NCI-H345 treated with DMSO at 0.1 percent for 48 hours (cell line): Measurements from ENCODE around the gene GPC6.
A peak's percentile ranks its signal among the peaks of the same experiment; 100 is the strongest.

Experiments used
- DNase-seq: peaks from one replicate; lab custom pipeline; 2025; ENCODE audit not compliant: unreplicated experiment; lab: John Stamatoyannopoulos, UW

The GPC6 gene

DNA sequence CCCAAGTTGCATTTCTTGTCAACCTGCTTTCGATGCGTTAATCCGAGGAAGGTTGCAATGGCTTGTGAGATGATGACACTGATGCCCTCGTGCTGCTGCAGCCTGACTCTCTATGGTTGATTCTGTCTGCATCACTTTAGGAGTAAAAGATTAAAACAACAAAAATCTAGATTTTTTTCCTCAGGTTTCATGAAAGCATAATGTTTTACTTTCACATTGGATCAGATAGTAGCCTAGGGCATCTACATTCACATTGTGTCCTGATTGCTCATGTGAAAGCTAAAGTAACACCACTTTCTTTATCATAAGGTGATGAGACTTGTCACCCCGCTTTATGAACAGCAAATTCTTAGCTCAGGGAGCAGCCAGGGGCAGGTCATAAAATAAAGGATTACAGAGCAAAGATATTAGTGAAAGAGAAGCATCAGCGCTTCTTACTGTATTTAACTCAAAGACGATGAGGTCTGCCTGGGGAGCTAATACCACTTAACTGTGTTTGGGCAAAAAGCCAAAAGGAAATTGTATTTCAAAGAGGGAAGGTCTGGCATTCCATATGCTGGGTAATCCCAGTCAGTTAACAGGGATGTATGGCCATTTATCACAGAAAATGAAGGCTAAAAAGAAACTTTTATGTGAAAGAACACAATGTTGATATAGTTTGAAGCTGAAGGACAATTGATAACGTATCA, 270.5 kb downstream of the GPC6 start:
- peak; percentile 50 for DNase-seq

DNA sequence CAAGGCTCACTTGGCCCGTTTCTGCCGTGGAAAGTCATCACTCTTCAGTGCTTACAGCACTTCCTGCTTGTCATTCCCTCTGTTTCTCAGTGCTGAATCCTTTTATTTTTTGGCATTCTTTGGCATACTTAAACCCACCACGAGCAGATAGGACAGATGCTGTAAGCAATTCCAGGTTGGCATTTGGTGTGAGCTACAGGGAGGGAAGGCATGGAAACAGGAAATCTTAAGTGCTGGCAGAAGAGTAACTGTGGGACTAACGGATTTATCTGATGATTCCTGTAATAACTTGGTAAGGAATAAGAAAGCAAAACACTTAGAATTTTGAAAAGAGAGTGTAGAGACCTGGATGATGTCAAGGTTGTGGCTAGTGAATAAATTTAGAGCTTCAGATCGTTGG, 273.4 kb downstream of the GPC6 start:
- no peak for DNase-seq

DNA sequence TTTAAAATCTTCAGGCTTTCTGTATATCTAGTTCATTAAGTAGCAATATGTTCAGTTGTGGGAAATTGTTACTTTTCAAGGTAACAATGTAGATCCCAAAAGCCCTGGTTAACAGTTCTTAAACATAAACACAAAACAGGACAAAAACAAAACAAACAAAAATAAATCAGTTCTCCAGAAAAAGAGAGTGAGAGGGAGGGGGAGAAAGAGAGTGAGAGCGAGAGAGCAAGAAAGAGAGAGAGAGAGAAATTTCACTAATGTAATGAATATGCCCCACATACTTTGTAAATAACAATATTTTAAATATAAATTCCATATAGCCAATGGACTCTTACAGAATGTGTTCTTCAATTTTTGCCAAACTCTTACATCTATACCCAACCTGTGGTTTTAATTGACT, 275.5 kb downstream of the GPC6 start:
- DNase-seq = no peak

DNA sequence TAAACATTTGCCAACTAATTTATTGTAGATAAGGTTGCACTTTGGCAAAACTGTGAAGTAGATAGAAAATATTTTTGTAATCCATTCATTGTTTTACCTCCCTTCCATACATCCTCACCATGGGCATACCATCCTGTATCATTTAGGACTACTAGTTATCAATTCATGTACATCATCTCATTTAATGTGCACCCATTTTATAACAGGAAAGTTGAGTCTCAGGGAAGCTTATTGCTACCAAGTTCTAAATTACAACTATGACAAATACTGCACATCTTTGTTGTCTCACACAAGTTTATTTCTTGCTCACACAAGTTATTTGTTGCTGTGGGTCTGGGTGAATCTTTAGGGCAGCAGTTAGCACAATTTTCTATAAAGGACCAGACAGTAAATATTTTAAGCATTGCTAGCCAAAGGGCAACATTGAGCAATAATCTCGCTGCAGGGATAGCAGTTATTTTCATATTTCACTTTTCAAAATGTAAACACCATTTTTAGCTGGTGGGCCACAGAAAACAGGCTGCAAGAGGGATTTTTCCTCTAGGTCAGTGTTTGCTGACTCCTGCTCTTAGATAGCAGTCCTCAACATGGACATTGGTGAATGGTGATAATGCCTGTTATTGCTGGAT, 276.5 kb downstream of the GPC6 start:
- DNase-seq = no peak

DNA sequence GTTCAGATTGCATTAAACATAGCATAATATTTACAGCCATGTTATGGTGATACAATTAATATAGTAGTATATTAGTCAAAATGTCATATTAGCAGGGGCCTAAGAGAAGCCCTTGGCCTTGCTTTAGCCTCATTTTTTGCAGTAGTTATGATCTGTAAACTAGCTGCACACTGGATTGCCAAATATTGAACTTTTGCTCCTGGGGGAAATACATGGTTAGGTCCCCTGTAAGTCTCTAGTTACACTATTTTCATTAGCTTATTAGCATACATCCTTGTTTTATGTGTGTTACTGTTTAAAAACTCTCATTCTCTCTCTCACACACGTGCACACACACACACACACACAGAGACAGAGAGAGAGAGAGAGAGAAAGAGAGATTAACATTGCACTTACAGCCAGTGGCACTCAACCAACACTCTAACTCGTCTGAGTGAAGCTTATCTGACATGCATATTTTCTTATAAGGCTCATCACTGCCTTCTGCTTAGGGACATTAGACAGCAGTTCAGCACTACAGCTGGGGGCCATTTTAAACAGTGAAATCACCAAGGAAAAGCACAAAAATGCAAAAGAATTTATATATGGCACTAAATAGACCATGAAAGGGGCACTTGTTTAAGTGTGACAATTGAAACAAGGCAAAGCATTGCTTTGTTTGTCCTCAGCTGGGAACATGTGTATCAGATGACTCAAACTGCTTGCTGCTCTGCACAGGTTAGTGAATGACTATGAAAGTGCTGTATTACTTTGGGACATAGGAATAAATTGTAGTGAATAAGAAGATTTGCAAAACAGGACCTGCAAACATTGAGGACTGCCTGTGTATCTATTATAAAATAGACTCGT, 278.7 kb downstream of the GPC6 start:
- peak; percentile 6 for DNase-seq

DNA sequence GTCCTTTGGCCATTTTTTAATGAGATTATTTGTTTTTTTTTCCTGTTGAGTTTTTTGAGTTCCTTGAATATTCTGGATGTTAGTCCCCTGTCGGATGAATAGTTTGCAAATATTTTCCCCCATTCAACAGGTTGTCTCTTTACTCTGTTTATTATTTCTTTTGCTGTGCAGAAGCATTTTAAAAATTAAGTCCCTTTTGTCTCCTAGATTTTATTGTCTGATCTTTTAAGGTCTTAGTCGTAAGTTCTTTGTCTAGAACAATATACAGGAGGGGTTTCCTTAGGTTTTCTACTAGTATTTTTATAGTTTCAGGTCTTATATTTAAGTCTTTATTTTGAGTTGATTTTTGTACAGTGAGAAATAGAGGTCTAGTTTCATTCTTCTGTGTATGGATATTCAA, 284.4 kb downstream of the GPC6 start:
- no peak for DNase-seq

DNA sequence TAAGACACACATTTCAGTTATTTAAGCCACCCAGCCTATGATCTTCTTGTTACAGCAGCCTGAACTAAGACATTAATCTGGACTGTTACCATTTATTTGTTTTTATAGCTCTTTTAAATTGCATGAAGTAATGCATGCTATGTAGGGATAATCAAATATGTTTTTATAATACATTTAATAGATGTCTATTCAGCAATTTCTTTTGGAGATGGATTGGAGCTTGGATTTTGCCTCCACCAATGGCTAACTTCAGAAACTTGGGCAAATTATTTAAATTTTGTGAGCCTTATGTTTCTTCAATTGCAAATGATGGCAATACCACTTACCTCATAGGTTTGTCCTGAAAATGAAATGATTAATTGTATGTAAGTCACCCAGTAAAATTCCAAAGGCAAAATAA, 288.7 kb downstream of the GPC6 start:
- no peak for DNase-seq

DNA sequence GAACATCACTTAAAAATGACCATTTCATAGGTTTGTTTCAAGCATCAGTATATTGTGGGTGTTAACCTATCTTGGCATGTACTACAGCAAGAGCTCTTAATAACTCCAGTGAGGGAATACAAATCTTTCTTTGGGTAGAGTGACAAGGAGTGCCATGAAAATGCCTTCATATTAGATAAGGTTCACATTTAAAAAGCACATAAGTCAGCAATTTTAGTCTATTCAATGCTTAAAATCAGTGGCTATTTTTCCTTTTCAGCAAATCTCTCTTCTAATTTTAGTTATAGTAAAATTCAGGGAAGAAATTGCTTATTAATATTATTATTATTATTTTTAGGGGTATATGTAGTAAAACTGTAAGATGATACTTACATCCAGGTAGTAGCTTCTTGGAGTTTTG, 291.1 kb downstream of the GPC6 start:
- no peak for DNase-seq

DNA sequence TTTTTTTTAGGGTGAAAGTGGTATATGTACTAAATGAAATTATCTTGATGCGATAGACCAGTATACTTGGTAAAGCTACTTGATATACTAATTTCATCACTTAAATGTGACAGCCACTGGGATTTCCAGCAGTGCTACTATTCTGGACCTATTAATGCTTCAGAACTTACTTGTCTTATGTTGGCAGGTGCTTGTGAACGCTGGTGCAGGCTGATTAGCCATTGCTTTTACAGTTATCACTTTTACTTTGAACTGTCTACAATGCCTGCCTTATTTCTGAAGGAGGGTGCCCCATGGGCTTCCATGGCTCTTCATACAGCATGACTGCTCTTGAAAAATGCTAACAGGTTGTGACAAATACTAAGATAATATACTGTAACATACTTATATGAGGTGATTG, 294.7 kb downstream of the GPC6 start:
- DNase-seq = no peak

DNA sequence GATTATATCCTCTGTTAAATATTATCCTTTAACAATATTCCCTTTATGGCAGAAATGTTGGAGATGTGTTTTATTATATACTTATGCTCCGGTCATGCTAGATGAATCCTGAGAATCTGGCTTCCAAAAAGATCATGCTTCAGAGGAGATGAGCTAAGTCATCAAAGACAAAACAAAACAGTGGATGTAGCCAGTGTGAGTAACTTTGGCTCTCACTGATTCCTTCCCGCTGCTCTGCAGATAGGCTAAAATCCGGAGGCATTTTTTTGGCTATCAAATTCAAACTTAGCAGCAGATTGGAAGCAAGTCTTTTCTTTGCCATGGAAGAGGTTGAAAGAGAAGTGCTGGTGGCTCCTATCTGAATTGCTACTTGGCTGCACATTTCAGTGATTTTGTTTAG, 295.9 kb downstream of the GPC6 start:
- DNase-seq = no peak

DNA sequence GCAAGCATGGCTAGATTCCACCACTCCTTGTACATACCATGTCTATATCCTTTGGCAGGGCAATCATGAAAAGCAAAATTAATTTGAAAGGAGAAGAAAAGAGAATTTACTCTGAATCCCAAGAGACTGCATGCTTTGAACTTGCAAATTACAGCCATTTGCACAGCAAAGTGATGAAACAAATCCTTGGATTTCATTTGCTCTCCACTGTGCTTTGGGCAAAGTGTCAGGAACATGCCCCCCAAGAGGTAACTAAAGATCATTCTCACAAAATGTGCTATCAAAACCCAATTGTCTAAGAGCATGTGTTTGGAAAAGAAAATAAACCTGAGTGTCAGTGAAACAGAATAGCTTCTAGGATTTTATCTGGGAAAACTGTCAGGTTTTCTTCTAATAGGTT, 298.5 kb downstream of the GPC6 start:
- no peak for DNase-seq

DNA sequence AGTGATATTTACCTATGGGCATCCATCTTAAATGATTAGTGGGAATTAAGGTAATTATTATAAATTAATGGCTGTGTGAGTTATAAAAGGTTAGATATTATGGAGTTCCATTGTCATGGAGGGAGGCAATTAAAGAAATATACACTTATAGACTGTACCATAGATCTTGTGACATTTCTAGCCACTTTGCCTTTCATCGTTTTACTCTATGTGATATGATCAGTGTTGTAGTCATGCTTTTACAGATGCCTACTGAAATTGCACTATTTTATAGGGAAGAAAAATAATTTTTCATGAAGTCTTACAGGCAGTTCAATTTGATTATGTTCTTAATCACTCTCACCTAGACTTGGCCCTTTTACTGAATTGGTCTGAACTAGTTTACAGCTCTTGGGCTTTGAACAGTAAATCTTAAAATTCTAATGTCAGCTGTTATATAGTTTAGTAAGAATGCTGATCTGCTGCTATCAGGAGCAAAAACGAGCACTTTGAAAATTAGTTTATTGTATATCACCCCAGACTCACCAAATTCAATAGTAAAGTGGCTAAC, 301.2 kb downstream of the GPC6 start:
- no peak for DNase-seq

DNA sequence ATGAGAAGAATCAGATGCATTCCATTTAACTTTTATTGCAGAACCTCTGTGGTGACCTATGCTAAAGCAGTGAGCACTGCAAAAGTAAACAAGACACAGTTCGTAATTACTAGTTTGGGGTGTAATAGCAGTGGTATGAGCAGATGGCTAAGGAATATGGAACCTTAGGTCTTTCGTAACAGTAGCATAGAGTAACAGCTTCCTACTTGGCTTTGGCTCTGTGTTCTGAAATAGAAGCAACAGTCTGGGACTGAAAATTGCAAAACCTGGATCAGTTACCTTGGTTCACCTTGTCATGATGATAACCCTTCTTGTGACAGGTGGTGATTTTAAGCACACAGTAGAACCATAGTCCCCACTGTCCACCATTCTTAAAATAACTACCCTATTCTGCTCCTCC, 303.4 kb downstream of the GPC6 start:
- no peak for DNase-seq

DNA sequence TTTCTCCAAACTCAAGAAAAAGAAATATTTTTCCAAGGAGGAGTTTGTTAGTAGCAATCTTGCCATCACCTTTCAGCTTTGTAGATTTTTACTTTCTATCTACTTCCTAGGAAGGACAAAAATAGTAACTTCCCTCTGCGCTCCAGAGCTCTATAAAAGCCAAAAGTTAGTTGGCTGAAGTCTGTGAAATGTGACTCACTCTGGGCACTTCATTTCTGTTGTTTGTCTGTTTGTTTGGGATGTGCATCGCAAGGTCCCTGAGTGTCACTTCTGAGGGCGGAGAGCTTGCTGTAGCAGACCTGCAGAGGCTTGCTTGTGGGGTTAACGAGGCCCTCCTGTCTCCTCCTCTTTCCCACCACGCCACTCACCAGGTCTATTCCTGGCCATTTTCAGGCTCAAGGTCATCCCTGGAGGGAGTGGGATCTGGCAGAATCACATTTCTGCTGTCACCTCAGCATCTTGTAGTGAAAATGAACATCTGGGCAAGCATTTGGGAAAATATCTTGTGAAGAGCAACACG, 307.6 kb downstream of the GPC6 start:
- DNase-seq = no peak

DNA sequence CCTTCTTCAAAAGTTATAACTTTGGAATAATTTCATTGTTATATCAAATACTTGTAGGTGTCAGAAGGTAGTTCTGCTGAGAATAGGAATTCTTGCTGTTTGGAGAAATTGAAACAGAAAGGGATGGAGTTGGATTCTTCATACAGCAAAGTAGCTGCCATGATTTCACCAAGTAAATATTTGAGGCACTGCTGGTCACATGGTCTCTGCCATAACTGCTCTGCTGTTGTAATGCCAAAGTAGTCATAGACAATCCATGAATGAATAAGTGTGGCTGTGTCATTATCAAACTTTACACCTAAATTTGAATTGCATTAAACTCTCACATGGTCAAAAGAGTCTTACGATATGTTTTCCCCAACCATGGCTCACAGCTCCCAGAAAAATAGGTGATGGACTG, 308.6 kb downstream of the GPC6 start:
- DNase-seq = no peak

DNA sequence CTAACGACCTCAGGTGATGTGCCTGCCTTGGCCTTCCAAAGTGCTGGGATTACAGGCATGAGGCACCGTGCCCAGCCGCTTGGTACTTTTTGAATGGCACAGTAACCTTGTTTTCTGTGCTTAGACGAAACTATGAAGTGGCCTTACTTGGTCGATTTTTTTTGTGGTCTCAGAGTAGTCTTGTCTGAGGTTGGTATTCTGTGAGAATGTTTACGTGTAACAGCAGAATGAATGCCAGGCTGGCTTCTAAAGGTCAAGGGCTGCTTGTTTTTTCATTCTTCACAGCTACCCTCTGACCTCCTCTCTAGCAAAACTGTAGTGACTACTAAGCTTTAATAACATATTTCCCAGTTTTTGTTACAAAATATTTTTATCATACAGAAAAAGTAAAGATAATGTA, 313.3 kb downstream of the GPC6 start:
- no peak for DNase-seq

DNA sequence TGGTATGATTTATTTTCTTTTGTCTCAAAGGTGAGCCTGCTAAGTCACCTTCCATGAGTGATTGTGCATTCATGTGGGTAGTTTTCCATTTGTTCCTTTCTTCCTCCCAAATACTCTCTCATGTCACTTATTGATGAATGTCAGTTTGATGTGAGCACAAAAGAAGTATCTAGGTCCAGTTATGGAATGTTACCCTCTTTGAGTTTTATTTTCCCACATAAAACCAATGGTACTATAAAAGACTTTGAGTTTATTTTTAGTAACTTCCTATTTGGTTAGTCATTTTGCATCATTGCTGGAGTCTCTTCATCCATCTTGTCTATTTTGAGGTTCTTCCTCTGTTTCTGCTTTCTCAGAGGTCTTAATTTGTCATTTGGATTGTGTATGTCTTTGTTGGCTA, 321.3 kb downstream of the GPC6 start:
- no peak for DNase-seq

DNA sequence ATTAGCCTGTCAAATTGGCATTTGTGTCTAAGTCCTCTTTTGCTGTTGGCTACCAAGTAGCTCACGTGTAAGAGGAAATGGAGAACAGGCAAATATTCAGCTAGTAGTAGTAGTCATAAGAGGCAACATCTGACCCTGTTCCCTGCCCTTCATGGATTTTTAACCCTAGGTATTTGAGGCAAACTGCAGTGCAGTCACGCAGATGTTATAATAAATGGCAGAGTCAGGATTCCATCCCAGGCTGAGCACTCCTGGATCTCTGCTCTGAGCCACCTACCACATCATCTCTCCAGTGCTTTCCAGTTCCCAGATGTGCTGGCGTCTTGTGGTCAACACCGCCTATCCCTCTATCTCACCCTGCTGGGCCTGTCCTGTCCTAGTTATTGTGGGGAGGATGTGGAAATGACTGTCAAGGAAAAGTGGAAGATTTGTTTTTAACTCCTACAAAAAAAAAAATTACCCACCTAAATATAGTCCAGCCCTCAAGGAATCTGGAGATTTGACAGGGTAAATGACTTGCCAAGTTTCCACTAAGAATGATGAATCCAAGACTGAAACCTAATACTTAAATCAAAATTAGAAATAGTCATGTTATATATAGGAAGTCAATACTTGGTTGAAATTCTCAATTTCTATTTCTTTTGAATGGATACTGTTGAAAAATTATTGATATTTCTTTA, 322.9 kb downstream of the GPC6 start:
- DNase-seq = no peak

DNA sequence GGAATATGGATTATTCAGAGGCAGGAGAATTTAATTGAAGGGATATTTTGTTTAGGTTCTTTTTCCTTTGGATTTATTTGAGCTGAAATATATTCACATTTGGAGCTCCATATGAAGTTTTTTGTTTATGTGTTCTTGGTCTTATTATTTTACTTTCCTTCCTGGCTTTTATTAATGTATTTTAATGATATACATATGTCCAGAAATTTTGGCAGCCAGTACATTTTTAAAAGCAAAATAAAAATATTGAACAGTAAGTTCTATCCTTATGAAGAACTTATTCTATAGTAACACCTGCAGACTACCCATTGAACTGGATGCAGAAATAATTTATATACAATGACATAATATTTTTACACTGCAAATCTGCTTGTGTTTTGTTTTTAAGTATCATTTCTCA, 323.6 kb downstream of the GPC6 start:
- no peak for DNase-seq

DNA sequence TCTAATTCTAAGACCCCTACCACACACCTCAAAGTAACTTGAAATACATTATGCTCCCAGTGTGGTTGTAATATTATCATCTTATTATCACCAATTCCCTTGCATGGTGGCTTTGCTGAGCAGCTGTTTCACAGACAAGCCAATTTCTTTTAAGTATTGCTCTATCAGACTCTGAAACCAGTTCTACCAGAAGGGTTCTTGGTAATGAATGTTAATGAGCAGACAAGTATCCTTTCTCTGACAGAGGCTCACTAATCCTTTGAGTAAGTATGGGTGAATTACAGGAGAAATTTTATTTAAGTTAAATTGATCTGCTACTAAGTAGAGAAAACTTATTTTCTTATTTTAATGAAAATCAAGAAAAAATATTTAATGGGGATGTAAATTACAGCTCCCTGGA, 326.0 kb downstream of the GPC6 start:
- no peak for DNase-seq

DNA sequence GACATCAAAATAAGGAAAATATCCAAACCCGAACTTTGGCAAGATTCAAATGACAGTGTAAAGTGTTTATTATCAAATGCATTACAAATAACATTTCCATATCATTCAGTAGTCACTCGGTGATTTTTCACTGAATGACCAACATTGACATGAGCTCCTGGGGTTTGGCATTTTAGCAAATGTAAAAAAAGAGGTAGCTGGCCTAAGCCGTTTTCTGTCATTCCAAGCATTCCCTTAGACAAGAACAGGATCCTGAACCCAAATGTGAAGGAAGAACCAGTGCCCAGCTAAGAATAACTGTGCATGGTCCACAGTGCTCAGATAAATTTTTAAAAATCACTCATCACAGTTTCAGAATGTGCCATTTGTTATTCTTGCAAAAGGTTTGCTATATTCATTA, 327.9 kb downstream of the GPC6 start:
- DNase-seq = no peak
